Esophagus muscularis mucosa (tissue), 4 donors: Measurements from ENCODE around the gene KCTD11. TPM values are rescaled to one million over a fixed set of nuclear protein-coding genes. Genes with fewer than 3 reads are reported as not detected.
"Not testable (repeated sequence)": the region's sequence is repeated elsewhere in the genome, so short reads cannot be mapped to it uniquely, and the experiment has no call there.

Experiments used
- DNase-seq: peaks from one replicate; pipeline ENCODE4 v3.0.0-alpha.2; 2017; ENCODE audit errors: extremely low spot score
- H3K27ac ChIP-seq, 4 donors: fragments of 200-600 bp; sonication (generic); replicated peaks in 1 of 4; 1 replicate in 3 of 4; 2 replicates in 1 of 4; pipeline ENCODE4 v1.5.1; 2016 to 2019; ENCODE audit warnings: mild to moderate bottlenecking in 1 of 4
- H3K27me3 ChIP-seq, 4 donors: fragments of 200-600 bp; sonication (generic); one replicate each; pipeline versions ENCODE4 v1.5.1 to v1.6.0; 2016 to 2019
- H3K36me3 ChIP-seq, 4 donors: fragments of 200-600 bp; sonication (generic); one replicate each; pipeline ENCODE4 v1.5.1; 2016 to 2019
- H3K4me1 ChIP-seq, 4 donors: fragments of 200-600 bp; sonication (generic); one replicate each; pipeline ENCODE4 v1.5.1; 2016 to 2019
- H3K4me3 ChIP-seq, 4 donors: fragments of 200-600 bp; sonication (generic); 1 replicate in 2 of 4; 2 replicates in 2 of 4; pipeline ENCODE4 v1.5.1; 2016 to 2019; ENCODE audit warnings: mild to moderate bottlenecking in 4 of 4, moderate library complexity in 1 of 4
- H3K9me3 ChIP-seq, 4 donors: fragments of 200-600 bp; sonication (generic); 1 replicate in 3 of 4; 2 replicates in 1 of 4; pipeline ENCODE4 v1.5.1; 2016 to 2019
- CTCF ChIP-seq, 3 experiments: fragments of 200-600 bp in 2 of 3; fragments of 450-650 bp in 1 of 3; sonication (generic) in 2 of 3; IDR thresholded peaks; one replicate each; pipeline ENCODE4 v1.5.1; 2017 to 2019; ENCODE audit warnings: antibody characterized with exemption in 3 of 3, mild to moderate bottlenecking in 2 of 3, moderate library complexity in 1 of 3
- EP300 ChIP-seq: sonication (generic); formaldehyde crosslinking; IDR thresholded peaks from one replicate; pipeline ENCODE4 v1.6.1; 2017; ENCODE audit warnings: antibody characterized with exemption
- POLR2A ChIP-seq: fragments of 450-650 bp; IDR thresholded peaks from one replicate; pipeline ENCODE4 v1.6.1; 2017; ENCODE audit warnings: antibody characterized with exemption, moderate library complexity, mild to moderate bottlenecking, low read depth
- POLR2AphosphoS5 ChIP-seq, 2 donors: sonication (generic); formaldehyde crosslinking; IDR thresholded peaks; one replicate each; pipeline ENCODE4 v1.6.1; 2017; ENCODE audit warnings: antibody characterized with exemption in 2 of 2
- WGBS: methylation state at CpG from one replicate; pipeline ENCODE4 v1.1.5; 2018; 5-methylcytosine and 5-hydroxymethylcytosine counted together
- intact Hi-C: fragments of 100-400 bp; cut with DNase I; formaldehyde crosslinking; loops from one replicate; pipeline ENCODE4 v1.15.1; 2023
- total RNA-seq, 4 donors: library from RNA; depleted of rRNA; stranded (reverse); fragments of >200 nt; gene quantifications; one replicate each; pipeline versions ENCODE4 v1.1.0 to v1.2.1, GENCODE V29; 2016

Gene KCTD11
- total RNA-seq, 4 donors from 2014 or later, result 9.1 to 18.2 (median 13.3) TPM

- Histone ChIP-seq H3K27ac (no peak overlapping the region), H3K27me3 (peaks cover 0 to 7% (median 0%) of the 10 kb centered on the region in 4 donors), H3K9me3 (no peaks in the 10 kb centered on the region), H3K36me3 (no peaks in the 10 kb centered on the region), H3K4me1 (no peaks in the 10 kb centered on the region), H3K4me3 (no peak overlapping the region)
- no peak for TF ChIP-seq CTCF (IDR thresholded peaks at IDR 0.05)
- TF ChIP-seq POLR2AphosphoS5 (IDR thresholded peaks at IDR 0.05), result no peak
- no peak for TF ChIP-seq POLR2A
- TF ChIP-seq EP300, result no peak
- intact Hi-C loops, result no loop called here
- 89% methylated on average over 8 of the region's 8 CpGs for WGBS
- no peak for DNase-seq
Observed at GRCh38 chr17:7367083-7367482, 15.1 kb downstream of the KCTD11 start.

- TF ChIP-seq POLR2A, result no peak
- intact Hi-C loops, result no loop called here
- H3K4me3 ChIP-seq, result no peak overlapping the region
- no peak overlapping the region for H3K27ac ChIP-seq
- no peaks in the 10 kb centered on the region for H3K4me1 ChIP-seq
- no peaks in the 10 kb centered on the region for H3K36me3 ChIP-seq
- no peaks in the 10 kb centered on the region for H3K9me3 ChIP-seq
- DNase-seq, result no peak
- peaks cover 0 to 7% (median 0%) of the 10 kb centered on the region in 4 donors for H3K27me3 ChIP-seq
- WGBS, result 75% methylated on average over 13 of the region's 13 CpGs
Observed at GRCh38 chr17:7367918-7368598, 16.1 kb downstream of the KCTD11 start.

GRCh38 chr17:7368599-7368994, 16.6 kb downstream of the KCTD11 start:
- H3K4me1 ChIP-seq, H3K4me3 ChIP-seq, H3K27ac ChIP-seq, H3K9me3 ChIP-seq, H3K27me3 ChIP-seq, H3K36me3 ChIP-seq, DNase-seq, intact Hi-C loops: not testable (repeated sequence)
- 90% methylated on average over 5 of the region's 5 CpGs for WGBS

- no peak for DNase-seq
- H3K4me3 ChIP-seq, result no peak overlapping the region
- 84% methylated on average over 5 of the region's 5 CpGs for WGBS
- H3K27me3 ChIP-seq, result peaks cover 0 to 7% (median 0%) of the 10 kb centered on the region in 4 donors
- no peak overlapping the region for H3K27ac ChIP-seq
- H3K36me3 ChIP-seq, result no peaks in the 10 kb centered on the region
- no peaks in the 10 kb centered on the region for H3K4me1 ChIP-seq
- no peaks in the 10 kb centered on the region for H3K9me3 ChIP-seq
- intact Hi-C loops, result no loop called here
- no peak for TF ChIP-seq EP300
- TF ChIP-seq POLR2A, result no peak
- TF ChIP-seq POLR2AphosphoS5 (IDR thresholded peaks at IDR 0.05), result no peak
- no peak for TF ChIP-seq CTCF (IDR thresholded peaks at IDR 0.05)
Observed at GRCh38 chr17:7369825-7370224, 17.9 kb downstream of the KCTD11 start.

- H3K4me1 ChIP-seq, result no peaks in the 10 kb centered on the region
- 89% methylated on average over 4 of the region's 4 CpGs for WGBS
- intact Hi-C loops, result no loop called here
- peaks cover 0 to 7% (median 0%) of the 10 kb centered on the region in 4 donors for H3K27me3 ChIP-seq
- TF ChIP-seq EP300 (no peak), CTCF (IDR thresholded peaks at IDR 0.05) (no peak), POLR2AphosphoS5 (IDR thresholded peaks at IDR 0.05) (no peak), POLR2A (no peak)
- no peaks in the 10 kb centered on the region for H3K9me3 ChIP-seq
- H3K4me3 ChIP-seq, result no peak overlapping the region
- DNase-seq, result no peak
- H3K27ac ChIP-seq, result no peak overlapping the region
- H3K36me3 ChIP-seq, result no peaks in the 10 kb centered on the region
Observed at GRCh38 chr17:7370853-7371252, 18.9 kb downstream of the KCTD11 start.

GRCh38 chr17:7374353-7374752, 22.4 kb downstream of the KCTD11 start:
- WGBS, result 100% methylated on average over 2 of the region's 2 CpGs
- Histone ChIP-seq H3K9me3 (no peaks in the 10 kb centered on the region), H3K4me3 (no peak overlapping the region), H3K27ac (no peak overlapping the region), H3K36me3 (no peaks in the 10 kb centered on the region), H3K4me1 (no peaks in the 10 kb centered on the region), H3K27me3 (peaks cover 0 to 7% (median 0%) of the 10 kb centered on the region in 4 donors)
- intact Hi-C loops, result no loop called here
- no peak for DNase-seq
- TF ChIP-seq POLR2AphosphoS5 (IDR thresholded peaks at IDR 0.05) (no peak), CTCF (IDR thresholded peaks at IDR 0.05) (no peak), EP300 (no peak), POLR2A (no peak)
